SK-N-SH (cell line): Measurements from ENCODE around the gene RAB40C. TPM values are rescaled to one million over a fixed set of nuclear protein-coding genes. Genes with fewer than 3 reads are reported as not detected.

Experiments used
- CTCF ChIA-PET: fragments of 300-600, 350-600 bp; formaldehyde crosslinking; extraction: SDS; loops from one replicate; lab custom pipeline; 2021; lab: Yijun Ruan, JAX
- POLR2A ChIA-PET: fragments of 350-600 bp; sonication (Branson Sonifier 250); formaldehyde crosslinking; extraction: SDS; loops from one replicate; lab custom pipeline; 2020; ENCODE audit warnings: antibody characterized with exemption, inconsistent platforms; lab: Yijun Ruan, JAX
- DNase-seq: peaks from one replicate; pipeline ENCODE4 v3.0.0; 2012
- H2AFZ ChIP-seq: fragments of 200-600 bp; sonication (generic); 2 replicates; pipeline ENCODE4 v1.8.1; 2016; ENCODE audit warnings: antibody characterized with exemption, mild to moderate bottlenecking, low read depth
- H3F3A ChIP-seq: fragments of 200-600 bp; sonication (generic); replicated peaks from 2 replicates; pipeline ENCODE3; 2016; ENCODE audit warnings: antibody characterized with exemption, mild to moderate bottlenecking; ENCODE audit not compliant: insufficient read depth
- H3K27ac ChIP-seq, 2 experiments: fragments of 200-500 bp in 1 of 2; fragments of 200-600 bp in 1 of 2; sonication (Bioruptor generic) in 1 of 2; sonication (generic), shearing (Covaris generic) in 1 of 2; 2 replicates each; pipeline versions ENCODE4 v1.5.1 to v1.6.1; 2014 to 2016; ENCODE audit warnings: low read depth in 2 of 2, inconsistent platforms in 1 of 2, low read length in 1 of 2, mild to moderate bottlenecking in 1 of 2, mixed read lengths in 1 of 2
- H3K27me3 ChIP-seq: fragments of 200-600 bp; sonication (generic), shearing (Covaris generic); 2 replicates; pipeline ENCODE4 v1.6.1; 2016; ENCODE audit warnings: mixed run types; ENCODE audit not compliant: insufficient read depth
- H3K36me3 ChIP-seq, 2 experiments: fragments of 200-500 bp in 1 of 2; fragments of 200-600 bp in 1 of 2; sonication (Bioruptor generic) in 1 of 2; sonication (generic) in 1 of 2; replicated peaks in 1 of 2; 2 replicates each; pipeline versions ENCODE3 to v1.5.1; 2014 to 2016; ENCODE audit warnings: low read length in 1 of 2, mild to moderate bottlenecking in 1 of 2; ENCODE audit not compliant: insufficient read depth in 2 of 2, control insufficient read depth in 1 of 2
- H3K4me1 ChIP-seq, 2 experiments: fragments of 200-500 bp in 1 of 2; fragments of 200-600 bp in 1 of 2; sonication (Bioruptor generic) in 1 of 2; sonication (generic), shearing (Covaris generic) in 1 of 2; 2 replicates each; pipeline versions ENCODE4 v1.5.1 to v1.6.1; 2014 to 2016; ENCODE audit warnings: low read depth in 1 of 2, low read length in 1 of 2, mixed run types in 1 of 2; ENCODE audit not compliant: insufficient read depth in 2 of 2, control insufficient read depth in 1 of 2
- H3K4me2 ChIP-seq: fragments of 200-600 bp; sonication (generic), shearing (Covaris generic); 2 replicates; pipeline ENCODE4 v1.6.1; 2017; ENCODE audit warnings: mixed run types
- H3K4me3 ChIP-seq, 2 experiments: fragments of 200-500 bp in 1 of 2; fragments of 200-600 bp in 1 of 2; sonication (Bioruptor generic) in 1 of 2; sonication (generic), shearing (Covaris generic) in 1 of 2; 2 replicates each; pipeline versions ENCODE4 v1.5.1 to v1.8.1; 2014 to 2016; ENCODE audit warnings: low read depth in 2 of 2, inconsistent platforms in 1 of 2, low read length in 1 of 2, mild to moderate bottlenecking in 1 of 2, mixed read lengths in 1 of 2, moderate library complexity in 1 of 2
- H3K79me2 ChIP-seq: fragments of 200-600 bp; sonication (generic); 2 replicates; pipeline ENCODE4 v1.8.1; 2017; ENCODE audit warnings: mild to moderate bottlenecking; ENCODE audit not compliant: insufficient read depth
- H3K9ac ChIP-seq: fragments of 200-600 bp; sonication (generic); 2 replicates; pipeline ENCODE4 v1.6.1; 2017; ENCODE audit warnings: mixed run types
- H3K9me2 ChIP-seq: fragments of 200-600 bp; sonication (generic); 2 replicates; pipeline ENCODE4 v1.6.1; 2017; ENCODE audit warnings: mixed run types
- H3K9me3 ChIP-seq: fragments of 200-600 bp; sonication (generic); 2 replicates; pipeline ENCODE4 v1.6.1; 2017; ENCODE audit warnings: mixed run types, mild to moderate bottlenecking, moderate library complexity
- H4K20me1 ChIP-seq: fragments of 200-600 bp; sonication (generic); 2 replicates; pipeline ENCODE4 v1.6.1; 2017; ENCODE audit warnings: mild to moderate bottlenecking, mixed run types; ENCODE audit not compliant: insufficient read depth
- CHD2 ChIP-seq: fragments of 150-350 bp; IDR thresholded peaks from 2 replicates; pipeline ENCODE4 v1.6.1; 2018; ENCODE audit warnings: low read length; ENCODE audit not compliant: partially characterized antibody
- ELF1 ChIP-seq: IDR thresholded peaks from 2 replicates; pipeline ENCODE4 v1.4.0; 2012
- EP300 ChIP-seq, 2 experiments: IDR thresholded peaks; 2 replicates each; pipeline versions ENCODE4 v1.4.0 to v1.6.1; 2012; ENCODE audit warnings: borderline replicate concordance in 1 of 2, low read depth in 1 of 2, low read length in 1 of 2
- FOXM1 ChIP-seq: IDR thresholded peaks from 2 replicates; pipeline ENCODE4 v1.4.0; 2012; ENCODE audit warnings: low read depth, mild to moderate bottlenecking
- GATA2 ChIP-seq: sonication (generic); formaldehyde crosslinking; IDR thresholded peaks from 2 replicates; pipeline ENCODE4 v1.5.0; 2020; ENCODE audit warnings: mild to moderate bottlenecking, missing genetic modification reagents
- JUND ChIP-seq: IDR thresholded peaks from 2 replicates; pipeline ENCODE4 v1.4.0; 2012
- MXI1 ChIP-seq: IDR thresholded peaks from 2 replicates; pipeline ENCODE4 v1.6.1; 2012; ENCODE audit warnings: mild to moderate bottlenecking, low read depth, low read length, improper control_type of control experiment
- NFIC ChIP-seq: IDR thresholded peaks from 2 replicates; pipeline ENCODE4 v1.4.0; 2012; ENCODE audit warnings: borderline replicate concordance
- NRF1 ChIP-seq: IDR thresholded peaks from 2 replicates; pipeline ENCODE4 v1.6.1; 2012; ENCODE audit warnings: low read depth, mild to moderate bottlenecking, low read length
- PBX3 ChIP-seq: IDR thresholded peaks from 2 replicates; pipeline ENCODE4; 2012
- POLR2AphosphoS5 ChIP-seq: IDR thresholded peaks from 2 replicates; pipeline ENCODE4 v1.6.1; 2012; ENCODE audit warnings: low read depth, low read length
- RAD21 ChIP-seq: IDR thresholded peaks from 2 replicates; pipeline ENCODE4 v1.6.1; 2012; ENCODE audit warnings: mild to moderate bottlenecking, low read length
- RCOR1 ChIP-seq: fragments of 150-350 bp; IDR thresholded peaks from 2 replicates; pipeline ENCODE4 v1.6.1; 2017; ENCODE audit warnings: antibody characterized with exemption, low read length
- RFX5 ChIP-seq: IDR thresholded peaks from 2 replicates; pipeline ENCODE4 v1.6.1; 2012; ENCODE audit warnings: mild to moderate bottlenecking, improper control_type of control experiment, low read length
- RXRA ChIP-seq: IDR thresholded peaks from 2 replicates; pipeline ENCODE4 v1.4.0; 2012; ENCODE audit warnings: low read depth, mild to moderate bottlenecking, borderline replicate concordance
- SIN3A ChIP-seq: IDR thresholded peaks from 2 replicates; pipeline ENCODE4 v1.6.1; 2012; ENCODE audit warnings: low read depth, mild to moderate bottlenecking, low read length, moderate library complexity, borderline replicate concordance
- SMC3 ChIP-seq: IDR thresholded peaks from 2 replicates; pipeline ENCODE4 v1.6.1; 2012; ENCODE audit warnings: low read depth, low read length, improper control_type of control experiment
- TAF1 ChIP-seq: IDR thresholded peaks from 2 replicates; pipeline ENCODE4 v1.6.1; 2012; ENCODE audit warnings: low read depth, mild to moderate bottlenecking, low read length, moderate library complexity, borderline replicate concordance
- TCF12 ChIP-seq: IDR thresholded peaks from 2 replicates; pipeline ENCODE4 v1.4.0; 2012
- TEAD4 ChIP-seq: IDR thresholded peaks from 2 replicates; pipeline ENCODE4 v1.4.0; 2012; ENCODE audit warnings: mild to moderate bottlenecking, borderline replicate concordance; ENCODE audit not compliant: insufficient read depth
- USF2 ChIP-seq: fragments of 150-350 bp; IDR thresholded peaks from 2 replicates; pipeline ENCODE4 v1.6.1; 2017; ENCODE audit warnings: antibody characterized with exemption, low read length, low read depth, borderline replicate concordance
- WGBS: methylation state at CpG from one replicate; pipeline ENCODE4 v1.1.6; 2017; ENCODE audit warnings: low lambda C conversion rate; 5-methylcytosine and 5-hydroxymethylcytosine counted together
- polyA plus RNA-seq, 3 experiments: library from polyadenylated mRNA; depleted of rRNA; stranded (reverse); fragments of >200 nt; gene quantifications; 2 replicates each; pipeline ENCODE4 v1.2.3, GENCODE V29; 2012
- TF ChIP-seq, protein P1 (sequence below): IDR thresholded peaks from 2 replicates; pipeline ENCODE4 v1.4.0; 2012; ENCODE audit warnings: low read depth, borderline replicate concordance
- TF ChIP-seq, protein P2 (sequence below): IDR thresholded peaks from 2 replicates; pipeline ENCODE4 v1.4.0; 2012; ENCODE audit warnings: low read depth, borderline replicate concordance
- TF ChIP-seq, protein P3 (sequence below): IDR thresholded peaks from 2 replicates; pipeline ENCODE4 v1.4.0; 2012; ENCODE audit warnings: low read depth

The RAB40C gene
- polyA plus RNA-seq, 1 of the 3 experiments (the other 2 are of a cell fraction) = 13.0 TPM

DNA sequence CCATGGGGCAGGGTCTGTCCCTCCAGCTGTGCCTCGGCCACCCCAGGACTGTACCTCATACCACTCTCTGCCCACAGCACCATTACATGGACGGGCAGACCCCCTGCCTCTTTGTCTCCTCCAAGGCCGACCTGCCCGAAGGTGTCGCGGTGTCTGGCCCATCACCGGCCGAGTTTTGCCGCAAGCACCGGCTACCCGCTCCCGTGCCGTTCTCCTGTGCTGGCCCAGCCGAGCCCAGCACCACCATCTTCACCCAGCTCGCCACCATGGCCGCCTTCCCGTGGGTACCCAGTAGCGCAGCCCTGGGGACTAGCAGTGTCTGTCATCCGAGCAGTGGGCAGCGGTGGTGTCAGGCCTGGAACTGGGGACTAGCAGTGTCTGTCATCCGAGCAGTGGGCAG, 83.0 kb downstream of the RAB40C start:
- Histone ChIP-seq H2AFZ (no peak overlapping the region), H3K79me2 (peaks cover 25% of the 10 kb centered on the region)

DNA sequence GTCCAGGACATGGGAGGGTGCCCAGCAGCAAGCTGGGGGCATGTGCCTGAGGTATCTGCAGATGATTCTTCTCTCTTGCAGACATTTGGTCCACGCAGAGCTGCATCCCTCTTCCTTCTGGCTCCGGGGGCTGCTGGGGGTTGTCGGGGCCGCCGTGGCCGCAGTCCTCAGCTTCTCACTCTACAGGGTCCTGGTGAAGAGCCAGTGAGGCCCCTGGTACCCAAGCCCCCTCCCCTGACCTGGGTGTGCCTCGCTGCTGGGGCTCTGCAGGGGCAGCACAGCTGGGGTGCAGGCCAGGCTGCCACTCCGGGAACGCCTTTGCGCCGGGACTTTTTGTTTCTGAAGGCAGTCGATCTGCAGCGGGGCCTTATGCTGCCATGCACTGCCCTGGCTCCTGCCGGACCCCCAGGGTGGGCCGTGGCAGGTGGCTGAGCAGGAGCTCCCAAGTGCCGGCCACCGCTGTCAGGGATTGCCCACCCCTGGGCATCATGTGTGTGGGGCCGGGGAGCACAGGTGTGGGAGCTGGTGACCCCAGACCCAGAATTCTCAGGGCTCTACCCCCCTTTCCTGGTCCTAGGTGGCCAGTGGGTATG, 83.6 kb downstream of the RAB40C start:
- 100% methylated on average over 4 of the region's 18 CpGs for WGBS
- ChIA-PET POLR2A (interaction anchor here (0.9 to 1.0 kb wide), 2 partner anchors 8 to 11 kb away, joined by 3 to 4 read pairs; partner anchors contain the start of gene JMJD8), CTCF (interaction anchor here (4.6 kb wide), 1 partner anchor 13 kb away, joined by 20 read pairs; no protein-coding TSS in a partner anchor)
- Histone ChIP-seq H3K9ac (no peak overlapping the region), H3K9me2 (no peaks in the 10 kb centered on the region), H3K27me3 (no peaks in the 10 kb centered on the region), H3K4me3 (no peak overlapping the region), H3F3A (peaks cover 4% of the 10 kb centered on the region), H3K9me3 (no peaks in the 10 kb centered on the region), H3K4me2 (no peak overlapping the region), H4K20me1 (0 out of 2 replicates have a peak, but pooled peaks cover 6% of the 10 kb centered on the region), H2AFZ (no peak overlapping the region), H3K27ac (no peak overlapping the region), H3K79me2 (peaks cover 19% of the 10 kb centered on the region), H3K4me1 (peaks cover 0 to 18% of the 10 kb centered on the region in 2 experiments; a peak in 1 of 4 replicates), H3K36me3 (peaks cover 5 to 49% of the 10 kb centered on the region in 2 experiments)
- DNase-seq = no peak
- TF ChIP-seq NFIC (no peak), TCF12 (no peak), MXI1 (no peak), RXRA (no peak), POLR2AphosphoS5 (no peak), PBX3 (no peak), RAD21 (no peak), TAF1 (no peak), EP300 (IDR thresholded peaks at IDR 0.05; ENCODE audit: borderline replicate concordance in 1 of 2, low read depth in 1 of 2, low read length in 1 of 2) (no peak), JUND (no peak), ELF1 (no peak), SIN3A (no peak), FOXM1 (no peak), NRF1 (no peak)
- TF ChIP-seq, protein P1, sequence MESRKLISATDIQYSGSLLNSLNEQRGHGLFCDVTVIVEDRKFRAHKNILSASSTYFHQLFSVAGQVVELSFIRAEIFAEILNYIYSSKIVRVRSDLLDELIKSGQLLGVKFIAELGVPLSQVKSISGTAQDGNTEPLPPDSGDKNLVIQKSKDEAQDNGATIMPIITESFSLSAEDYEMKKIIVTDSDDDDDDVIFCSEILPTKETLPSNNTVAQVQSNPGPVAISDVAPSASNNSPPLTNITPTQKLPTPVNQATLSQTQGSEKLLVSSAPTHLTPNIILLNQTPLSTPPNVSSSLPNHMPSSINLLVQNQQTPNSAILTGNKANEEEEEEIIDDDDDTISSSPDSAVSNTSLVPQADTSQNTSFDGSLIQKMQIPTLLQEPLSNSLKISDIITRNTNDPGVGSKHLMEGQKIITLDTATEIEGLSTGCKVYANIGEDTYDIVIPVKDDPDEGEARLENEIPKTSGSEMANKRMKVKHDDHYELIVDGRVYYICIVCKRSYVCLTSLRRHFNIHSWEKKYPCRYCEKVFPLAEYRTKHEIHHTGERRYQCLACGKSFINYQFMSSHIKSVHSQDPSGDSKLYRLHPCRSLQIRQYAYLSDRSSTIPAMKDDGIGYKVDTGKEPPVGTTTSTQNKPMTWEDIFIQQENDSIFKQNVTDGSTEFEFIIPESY = no peak
- TF ChIP-seq, protein P2, sequence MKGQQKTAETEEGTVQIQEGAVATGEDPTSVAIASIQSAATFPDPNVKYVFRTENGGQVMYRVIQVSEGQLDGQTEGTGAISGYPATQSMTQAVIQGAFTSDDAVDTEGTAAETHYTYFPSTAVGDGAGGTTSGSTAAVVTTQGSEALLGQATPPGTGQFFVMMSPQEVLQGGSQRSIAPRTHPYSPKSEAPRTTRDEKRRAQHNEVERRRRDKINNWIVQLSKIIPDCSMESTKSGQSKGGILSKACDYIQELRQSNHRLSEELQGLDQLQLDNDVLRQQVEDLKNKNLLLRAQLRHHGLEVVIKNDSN = no peak
- TF ChIP-seq, protein P3, sequence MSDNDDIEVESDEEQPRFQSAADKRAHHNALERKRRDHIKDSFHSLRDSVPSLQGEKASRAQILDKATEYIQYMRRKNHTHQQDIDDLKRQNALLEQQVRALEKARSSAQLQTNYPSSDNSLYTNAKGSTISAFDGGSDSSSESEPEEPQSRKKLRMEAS = no peak

More for the DNA sequence above, 83.0 kb downstream of the RAB40C start:
- ChIA-PET POLR2A (interaction anchor here (0.5 to 1.0 kb wide), 3 partner anchors 9 to 288 kb away, joined by 3 to 4 read pairs (median 3); partner anchors contain the start of gene JMJD8), CTCF (interaction anchor here (4.6 kb wide), 1 partner anchor 12 kb away, joined by 20 read pairs; no protein-coding TSS in a partner anchor)
- Histone ChIP-seq H3K27ac (no peak overlapping the region; a peak in 1 of 4 replicates), H3K36me3 (peaks cover 5 to 49% of the 10 kb centered on the region in 2 experiments), H3K9ac (no peak overlapping the region), H3K9me2 (no peaks in the 10 kb centered on the region), H3K4me1 (peaks cover 0 to 16% of the 10 kb centered on the region in 2 experiments; a peak in 1 of 4 replicates), H4K20me1 (0 out of 2 replicates have a peak, but pooled peaks cover 6% of the 10 kb centered on the region), H3K4me3 (no peak overlapping the region), H3F3A (peaks cover 4% of the 10 kb centered on the region), H3K27me3 (no peaks in the 10 kb centered on the region), H3K9me3 (no peaks in the 10 kb centered on the region), H3K4me2 (no peak overlapping the region)
- WGBS = 96% methylated on average over 15 of the region's 21 CpGs
- TF ChIP-seq RFX5 (no peak), ELF1 (no peak), TEAD4 (no peak), USF2 (no peak), GATA2 (no peak), SMC3 (no peak), RCOR1 (no peak), NRF1 (no peak), CHD2 (no peak), POLR2AphosphoS5 (no peak)
- no peak for DNase-seq
